HFFc6 (cell line): ENCODE measurements around the gene DYNLT2B. TPM values are rescaled to one million over a fixed set of nuclear protein-coding genes. Genes with fewer than 3 reads are reported as not detected.
"Not testable (repeated sequence)": the region's sequence is repeated elsewhere in the genome, so short reads cannot be mapped to it uniquely, and the experiment has no call there.

Experiments used
- DNase-seq: peaks from one replicate; pipeline ENCODE4 v3.0.0-alpha.2; 2018
- H3K27ac Mint-ChIP-seq: 2 replicates; pipeline ENCODE4 v1.8.0; 2020; ENCODE audit warnings: mild to moderate bottlenecking, mixed read lengths
- H3K27me3 Mint-ChIP-seq: 2 replicates; pipeline ENCODE4 v1.8.0; 2021; ENCODE audit warnings: mild to moderate bottlenecking, moderate library complexity, mixed read lengths; ENCODE audit not compliant: insufficient read depth
- H3K36me3 Mint-ChIP-seq: 2 replicates; pipeline ENCODE4 v1.8.0; 2021; ENCODE audit warnings: low read depth, mixed read lengths
- H3K4me1 Mint-ChIP-seq: 2 replicates; pipeline ENCODE4 v1.8.0; 2020; ENCODE audit warnings: low read depth, mixed read lengths
- H3K4me3 Mint-ChIP-seq: 2 replicates; pipeline ENCODE4 v1.8.0; 2020; ENCODE audit warnings: mild to moderate bottlenecking, moderate library complexity, mixed read lengths
- H3K9me3 Mint-ChIP-seq: 2 replicates; pipeline ENCODE4 v1.8.0; 2020; ENCODE audit warnings: mild to moderate bottlenecking, mixed read lengths
- total RNA-seq, 6 experiments: library from RNA; stranded (reverse); fragmentation: NEBNext Ultra II Directional; extraction: Animal tissue kit (Norgen Biotek cat#: 25700); gene quantifications; 2 replicates in 1 of 6; 3 replicates in 5 of 6; pipeline ENCODE4 v1.2.3, GENCODE V29; 2021
- TF ChIP-seq, protein P1 (sequence below): fragments of 200-600 bp; sonication (generic); IDR thresholded peaks from 2 replicates; pipeline ENCODE4 v1.5.0; 2021; ENCODE audit warnings: antibody characterized with exemption, mild to moderate bottlenecking

Gene DYNLT2B
- total RNA-seq, 6 experiments from 2014 or later, result 10.3 to 15.0 (median 13.3) TPM

DNA sequence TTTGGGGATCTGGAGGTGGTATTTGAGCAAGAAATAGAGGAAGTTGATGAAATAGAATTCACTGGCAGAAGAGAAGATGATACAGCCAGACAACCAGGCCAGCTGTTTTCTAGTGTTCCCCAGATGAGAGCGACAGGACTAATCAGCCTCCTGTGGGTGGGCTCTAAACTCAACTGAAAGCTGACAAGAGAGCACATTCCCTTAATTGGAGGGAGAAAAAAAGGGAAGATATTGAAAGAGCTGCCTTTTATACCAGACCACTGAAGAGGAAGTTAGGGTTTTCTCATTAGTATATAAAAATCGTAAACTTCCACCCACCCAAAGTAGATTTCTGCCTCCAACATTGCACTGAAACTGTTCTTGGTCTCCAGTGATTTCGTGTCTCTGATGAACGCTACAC lies 26.6 kb upstream of the DYNLT2B start:
- Mint-ChIP-seq H3K9me3 (no peaks in the 10 kb centered on the region), H3K27me3 (no peaks in the 10 kb centered on the region; the same call in none of the 2 replicates), H3K36me3 (peaks cover 28% of the 10 kb centered on the region), H3K4me3 (no peak overlapping the region), H3K4me1 (peaks cover 25% of the 10 kb centered on the region), H3K27ac (no peak overlapping the region)
- DNase-seq, result no peak
- TF ChIP-seq, protein P1, sequence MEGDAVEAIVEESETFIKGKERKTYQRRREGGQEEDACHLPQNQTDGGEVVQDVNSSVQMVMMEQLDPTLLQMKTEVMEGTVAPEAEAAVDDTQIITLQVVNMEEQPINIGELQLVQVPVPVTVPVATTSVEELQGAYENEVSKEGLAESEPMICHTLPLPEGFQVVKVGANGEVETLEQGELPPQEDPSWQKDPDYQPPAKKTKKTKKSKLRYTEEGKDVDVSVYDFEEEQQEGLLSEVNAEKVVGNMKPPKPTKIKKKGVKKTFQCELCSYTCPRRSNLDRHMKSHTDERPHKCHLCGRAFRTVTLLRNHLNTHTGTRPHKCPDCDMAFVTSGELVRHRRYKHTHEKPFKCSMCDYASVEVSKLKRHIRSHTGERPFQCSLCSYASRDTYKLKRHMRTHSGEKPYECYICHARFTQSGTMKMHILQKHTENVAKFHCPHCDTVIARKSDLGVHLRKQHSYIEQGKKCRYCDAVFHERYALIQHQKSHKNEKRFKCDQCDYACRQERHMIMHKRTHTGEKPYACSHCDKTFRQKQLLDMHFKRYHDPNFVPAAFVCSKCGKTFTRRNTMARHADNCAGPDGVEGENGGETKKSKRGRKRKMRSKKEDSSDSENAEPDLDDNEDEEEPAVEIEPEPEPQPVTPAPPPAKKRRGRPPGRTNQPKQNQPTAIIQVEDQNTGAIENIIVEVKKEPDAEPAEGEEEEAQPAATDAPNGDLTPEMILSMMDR, result no peak

DNA sequence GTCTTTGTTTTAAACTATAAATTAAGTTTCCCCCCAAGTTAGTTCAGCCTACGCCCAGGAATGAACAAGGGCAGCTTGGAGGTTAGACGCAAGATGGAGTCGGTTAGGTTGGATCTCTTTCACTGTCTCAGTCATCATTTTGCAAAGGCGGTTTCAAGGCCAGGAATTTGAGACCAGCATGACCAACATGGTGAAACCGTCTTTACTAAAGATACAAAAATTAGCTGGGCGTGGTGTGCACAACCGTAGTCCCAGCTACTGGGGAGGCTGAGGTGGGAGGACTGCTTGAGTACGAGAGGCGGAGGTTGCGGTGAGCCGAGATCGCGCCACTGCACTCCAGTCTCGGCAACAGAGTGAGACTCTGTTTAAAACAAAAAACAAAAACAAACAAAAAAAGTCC lies 25.9 kb upstream of the DYNLT2B start:
- H3K27me3 Mint-ChIP-seq, result not testable (repeated sequence)
- H3K4me1 Mint-ChIP-seq, result peaks cover 33% of the 10 kb centered on the region

DNA sequence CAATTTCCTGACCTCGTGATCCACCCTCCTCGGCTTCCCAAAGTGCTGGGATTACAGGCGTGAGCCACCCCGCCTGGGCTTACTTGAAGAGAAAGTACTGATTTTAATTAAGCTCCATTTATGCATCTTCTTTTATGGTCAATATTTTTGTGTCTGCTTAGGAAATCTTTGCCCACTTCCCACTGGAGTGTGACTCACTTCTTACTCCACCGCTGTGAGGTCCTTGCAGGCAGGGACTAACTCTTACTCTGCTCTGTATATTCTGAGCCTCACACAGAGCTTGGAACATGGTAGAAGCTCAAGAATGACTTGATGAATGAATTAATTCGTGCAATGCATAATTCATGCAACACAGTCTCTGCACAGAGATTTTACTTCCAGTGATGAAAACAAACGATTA lies 23.1 kb upstream of the DYNLT2B start:
- TF ChIP-seq, protein P1, result no peak
- Mint-ChIP-seq H3K9me3 (no peaks in the 10 kb centered on the region), H3K36me3 (peaks cover 14% of the 10 kb centered on the region), H3K4me3 (no peak overlapping the region), H3K4me1 (peaks cover 58% of the 10 kb centered on the region), H3K27me3 (no peaks in the 10 kb centered on the region; the same call in none of the 2 replicates), H3K27ac (peak overlapping the region; percentile 80)
- peak; percentile 34 for DNase-seq

More for the DNA sequence above, 25.9 kb upstream of the DYNLT2B start:
- H3K9me3 Mint-ChIP-seq, DNase-seq, H3K27ac Mint-ChIP-seq, H3K4me3 Mint-ChIP-seq: not testable (repeated sequence)
- peaks cover 28% of the 10 kb centered on the region for H3K36me3 Mint-ChIP-seq

GRCh38 chr3:196340466-196340865 lies 22.4 kb upstream of the DYNLT2B start:
- no peaks in the 10 kb centered on the region; the same call in none of the 2 replicates for H3K27me3 Mint-ChIP-seq
- DNase-seq, result no peak
- TF ChIP-seq, protein P1, result no peak
- peaks cover 58% of the 10 kb centered on the region for H3K4me1 Mint-ChIP-seq
- H3K36me3 Mint-ChIP-seq, result peaks cover 8% of the 10 kb centered on the region
- H3K9me3 Mint-ChIP-seq, result no peaks in the 10 kb centered on the region
- no peak overlapping the region for H3K4me3 Mint-ChIP-seq
- H3K27ac Mint-ChIP-seq, result peak overlapping the region; percentile 40; the same call in 1 of the 2 replicates

DNA sequence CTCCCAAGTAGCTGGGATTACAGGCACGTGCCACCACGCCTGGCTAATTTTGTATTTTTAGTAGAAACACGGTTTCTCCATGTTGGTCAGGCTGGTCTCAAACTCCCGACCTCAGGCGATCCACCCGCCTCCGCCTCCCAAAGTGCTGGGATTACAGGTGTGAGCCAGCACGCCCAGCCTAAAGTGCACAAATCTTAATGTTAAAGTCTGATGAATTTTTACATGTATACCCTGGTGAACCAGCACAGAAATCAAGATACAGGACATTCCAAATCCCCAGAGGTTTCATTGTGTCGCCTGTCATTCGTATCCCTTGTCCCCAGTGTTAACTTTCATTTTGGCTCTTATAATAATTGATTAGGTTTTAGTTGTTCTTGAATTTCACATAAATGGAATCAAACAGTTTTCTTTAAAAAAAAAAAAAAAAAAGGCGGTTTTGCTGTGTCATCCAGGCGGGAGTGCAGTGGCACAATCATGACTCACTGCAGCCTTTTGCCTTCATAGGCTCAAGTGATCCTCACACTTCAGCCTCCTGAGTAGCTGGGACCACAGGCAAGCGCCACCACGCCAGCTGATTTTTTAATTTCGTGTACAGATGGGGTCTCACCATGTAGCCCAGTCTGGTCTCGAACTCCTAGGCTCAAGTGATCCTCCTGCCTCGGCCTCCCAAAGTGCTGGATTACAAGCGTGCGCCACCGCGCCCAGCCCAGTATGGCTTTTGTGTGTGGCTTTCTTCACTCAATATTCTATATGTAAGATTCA lies 21.6 kb upstream of the DYNLT2B start:
- Mint-ChIP-seq H3K9me3 (no peaks in the 10 kb centered on the region), H3K27me3 (no peaks in the 10 kb centered on the region; the same call in 1 of the 2 replicates), H3K27ac (peak overlapping the region; percentile 88), H3K36me3 (peaks cover 4% of the 10 kb centered on the region), H3K4me3 (no peak overlapping the region), H3K4me1 (peaks cover 58% of the 10 kb centered on the region)
- TF ChIP-seq, protein P1, result no peak
- DNase-seq, result peak; percentile 33

- H3K9me3 Mint-ChIP-seq, result no peaks in the 10 kb centered on the region
- no peak for DNase-seq
- H3K4me3 Mint-ChIP-seq, result no peak overlapping the region
- peak overlapping the region; percentile 88 for H3K27ac Mint-ChIP-seq
- TF ChIP-seq, protein P1, result no peak
- peaks cover 58% of the 10 kb centered on the region for H3K4me1 Mint-ChIP-seq
- H3K27me3 Mint-ChIP-seq, result peaks cover 3% of the 10 kb centered on the region
- H3K36me3 Mint-ChIP-seq, result no peaks in the 10 kb centered on the region; the same call in 1 of the 2 replicates
Observed at GRCh38 chr3:196339044-196339443, 21.0 kb upstream of the DYNLT2B start.
